Measurements from ENCODE around the gene CFB. TPM values are rescaled to one million over a fixed set of nuclear protein-coding genes. Genes with fewer than 3 reads are reported as not detected.
"Not testable (repeated sequence)": the region's sequence is repeated elsewhere in the genome, so short reads cannot be mapped to it uniquely, and the experiment has no call there.

Gene CFB
- total RNA-seq, 1 donor from 2014 or later = not detected

DNA sequence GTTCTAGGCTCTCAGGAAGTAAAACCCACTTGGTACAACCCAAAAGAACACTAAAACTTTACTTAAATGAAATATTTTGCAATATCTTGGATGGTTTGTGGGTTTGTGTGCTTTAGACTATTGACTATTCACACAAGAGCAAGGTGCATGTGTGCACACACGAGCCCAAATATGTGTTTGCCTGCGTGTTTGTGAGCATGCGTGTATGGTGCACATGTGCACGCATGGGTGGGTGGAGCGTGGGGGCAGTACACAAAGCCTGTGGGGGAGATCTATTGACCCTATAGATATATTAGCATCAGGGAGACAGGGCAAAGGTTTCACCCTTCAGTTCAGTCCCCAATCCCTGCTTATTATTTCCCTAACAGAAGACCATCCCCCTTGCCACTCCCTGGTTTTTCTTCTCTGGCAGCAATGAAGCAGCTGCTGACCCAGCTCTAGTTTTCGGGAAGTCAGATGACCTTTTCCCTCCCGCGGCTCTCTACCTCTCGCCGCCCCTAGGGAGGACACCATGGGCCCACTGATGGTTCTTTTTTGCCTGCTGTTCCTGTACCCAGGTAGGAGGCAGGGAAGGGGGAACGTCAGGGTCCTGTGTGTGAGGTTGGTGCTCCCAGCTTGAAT is 18.5 kb upstream of the CFB start, which contains the start of gene C2:
C2 (plus strand) TSS at position 476 of the 621 bp plus-strand sequence; CDS start at position 512, 36 bp downstream.
- H3K4me3 Mint-ChIP-seq = no peak within 1 kb of the TSS
- TF ChIP-seq, protein P1, sequence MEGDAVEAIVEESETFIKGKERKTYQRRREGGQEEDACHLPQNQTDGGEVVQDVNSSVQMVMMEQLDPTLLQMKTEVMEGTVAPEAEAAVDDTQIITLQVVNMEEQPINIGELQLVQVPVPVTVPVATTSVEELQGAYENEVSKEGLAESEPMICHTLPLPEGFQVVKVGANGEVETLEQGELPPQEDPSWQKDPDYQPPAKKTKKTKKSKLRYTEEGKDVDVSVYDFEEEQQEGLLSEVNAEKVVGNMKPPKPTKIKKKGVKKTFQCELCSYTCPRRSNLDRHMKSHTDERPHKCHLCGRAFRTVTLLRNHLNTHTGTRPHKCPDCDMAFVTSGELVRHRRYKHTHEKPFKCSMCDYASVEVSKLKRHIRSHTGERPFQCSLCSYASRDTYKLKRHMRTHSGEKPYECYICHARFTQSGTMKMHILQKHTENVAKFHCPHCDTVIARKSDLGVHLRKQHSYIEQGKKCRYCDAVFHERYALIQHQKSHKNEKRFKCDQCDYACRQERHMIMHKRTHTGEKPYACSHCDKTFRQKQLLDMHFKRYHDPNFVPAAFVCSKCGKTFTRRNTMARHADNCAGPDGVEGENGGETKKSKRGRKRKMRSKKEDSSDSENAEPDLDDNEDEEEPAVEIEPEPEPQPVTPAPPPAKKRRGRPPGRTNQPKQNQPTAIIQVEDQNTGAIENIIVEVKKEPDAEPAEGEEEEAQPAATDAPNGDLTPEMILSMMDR (IDR thresholded peaks at IDR 0.05) = no peak
- H3K36me3 Mint-ChIP-seq (ENCODE audit: low read depth) = no peaks in the 10 kb centered on the region
- no peak for DNase-seq
- intact Hi-C loops (cut with micrococcal nuclease) = no loop called here
- no peak for ATAC-seq (ENCODE audit: low read depth)
- no peaks in the 10 kb centered on the region for H3K9me3 Mint-ChIP-seq
- H3K4me1 Mint-ChIP-seq = no peaks in the 10 kb centered on the region
- H3K27me3 Mint-ChIP-seq = peaks cover 7% of the 10 kb centered on the region
- POLR2A ChIA-PET = no interaction called here
- H3K27ac Mint-ChIP-seq = no peak within 1 kb of the TSS
- CTCF ChIA-PET = no interaction called here

DNA sequence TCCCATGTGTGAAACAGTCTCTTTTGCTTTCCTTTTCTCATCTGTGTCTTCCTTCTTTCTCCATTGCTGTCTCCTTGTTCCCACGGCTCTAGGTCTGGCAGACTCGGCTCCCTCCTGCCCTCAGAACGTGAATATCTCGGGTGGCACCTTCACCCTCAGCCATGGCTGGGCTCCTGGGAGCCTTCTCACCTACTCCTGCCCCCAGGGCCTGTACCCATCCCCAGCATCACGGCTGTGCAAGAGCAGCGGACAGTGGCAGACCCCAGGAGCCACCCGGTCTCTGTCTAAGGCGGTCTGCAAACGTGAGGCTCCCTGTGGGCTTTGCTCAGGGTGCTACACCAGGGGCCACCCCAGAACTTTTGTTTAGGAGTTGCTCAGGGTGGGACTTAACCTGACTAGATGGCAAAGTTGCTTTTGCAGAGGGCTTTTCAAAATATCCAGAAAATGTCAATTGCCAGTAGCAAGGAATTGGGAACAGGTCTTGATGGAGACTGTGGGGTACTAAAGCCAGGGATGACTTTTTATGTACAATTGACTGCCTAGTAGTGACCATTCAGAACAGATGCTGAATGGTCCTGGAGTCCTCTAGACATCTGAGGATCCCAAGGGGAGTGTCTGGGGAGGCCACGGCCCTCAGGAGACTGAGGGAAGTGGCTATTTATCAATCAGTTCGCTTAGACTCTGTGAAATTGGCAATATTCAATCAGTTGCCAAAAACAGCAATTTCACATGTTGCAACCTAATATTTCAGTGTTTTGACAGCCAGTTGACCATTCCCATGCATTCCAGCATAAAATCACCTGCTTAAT is 17.8 kb upstream of the CFB start:
- ATAC-seq (ENCODE audit: low read depth) (no peak), DNase-seq (no peak)
- Mint-ChIP-seq H3K4me1 (no peaks in the 10 kb centered on the region), H3K36me3 (ENCODE audit: low read depth) (no peaks in the 10 kb centered on the region), H3K4me3 (no peak overlapping the region), H3K27me3 (peaks cover 7% of the 10 kb centered on the region), H3K9me3 (no peaks in the 10 kb centered on the region), H3K27ac (no peak overlapping the region)
- ChIA-PET CTCF (no interaction called here), POLR2A (no interaction called here)
- TF ChIP-seq, protein P1 (IDR thresholded peaks at IDR 0.05) = no peak
- intact Hi-C loops (cut with micrococcal nuclease) = no loop called here

DNA sequence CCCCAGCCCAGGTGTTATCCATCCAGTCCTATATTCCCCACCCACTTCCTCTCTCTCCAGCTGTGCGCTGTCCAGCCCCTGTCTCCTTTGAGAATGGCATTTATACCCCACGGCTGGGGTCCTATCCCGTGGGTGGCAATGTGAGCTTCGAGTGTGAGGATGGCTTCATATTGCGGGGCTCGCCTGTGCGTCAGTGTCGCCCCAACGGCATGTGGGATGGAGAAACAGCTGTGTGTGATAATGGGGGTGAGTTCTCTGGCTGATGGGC is 17.3 kb upstream of the CFB start:
- peaks cover 7% of the 10 kb centered on the region for H3K27me3 Mint-ChIP-seq
- H3K4me1 Mint-ChIP-seq = no peaks in the 10 kb centered on the region
- H3K9me3 Mint-ChIP-seq = no peaks in the 10 kb centered on the region
- no peak for ATAC-seq (ENCODE audit: low read depth)
- ChIA-PET CTCF (no interaction called here), POLR2A (no interaction called here)
- intact Hi-C loops (cut with micrococcal nuclease) = no loop called here
- TF ChIP-seq, protein P1 (IDR thresholded peaks at IDR 0.05) = no peak
- no peak overlapping the region for H3K27ac Mint-ChIP-seq
- DNase-seq = no peak
- no peaks in the 10 kb centered on the region for H3K36me3 Mint-ChIP-seq (ENCODE audit: low read depth)
- H3K4me3 Mint-ChIP-seq = no peak overlapping the region

DNA sequence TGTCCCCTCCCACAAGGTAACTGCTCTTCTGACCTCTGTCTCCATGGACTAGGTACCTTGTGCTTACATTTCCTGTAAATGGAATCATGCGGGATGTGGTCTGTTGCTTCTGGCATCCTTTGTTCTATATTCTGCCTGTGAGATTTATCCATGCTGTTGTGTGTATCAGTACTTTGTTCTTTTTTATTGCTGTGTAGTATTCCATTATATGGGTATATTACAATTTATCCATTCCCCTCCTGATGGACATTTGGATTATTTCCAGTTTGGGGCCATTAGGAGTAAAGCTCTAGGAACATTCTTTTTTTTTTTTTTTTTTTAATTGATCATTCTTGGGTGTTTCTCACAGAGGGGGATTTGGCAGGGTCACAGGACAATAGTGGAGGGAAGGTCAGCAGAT is 14.9 kb upstream of the CFB start:
- H3K9me3 Mint-ChIP-seq = no peaks in the 10 kb centered on the region
- H3K4me3 Mint-ChIP-seq = no peak overlapping the region
- no peak for DNase-seq
- H3K36me3 Mint-ChIP-seq (ENCODE audit: low read depth) = no peaks in the 10 kb centered on the region
- TF ChIP-seq, protein P1 (IDR thresholded peaks at IDR 0.05) = no peak
- no peak overlapping the region for H3K27ac Mint-ChIP-seq
- H3K4me1 Mint-ChIP-seq = no peaks in the 10 kb centered on the region
- intact Hi-C loops (cut with micrococcal nuclease) = no loop called here
- ChIA-PET POLR2A (no interaction called here), CTCF (no interaction called here)
- peaks cover 12% of the 10 kb centered on the region for H3K27me3 Mint-ChIP-seq
- ATAC-seq (ENCODE audit: low read depth) = no peak

DNA sequence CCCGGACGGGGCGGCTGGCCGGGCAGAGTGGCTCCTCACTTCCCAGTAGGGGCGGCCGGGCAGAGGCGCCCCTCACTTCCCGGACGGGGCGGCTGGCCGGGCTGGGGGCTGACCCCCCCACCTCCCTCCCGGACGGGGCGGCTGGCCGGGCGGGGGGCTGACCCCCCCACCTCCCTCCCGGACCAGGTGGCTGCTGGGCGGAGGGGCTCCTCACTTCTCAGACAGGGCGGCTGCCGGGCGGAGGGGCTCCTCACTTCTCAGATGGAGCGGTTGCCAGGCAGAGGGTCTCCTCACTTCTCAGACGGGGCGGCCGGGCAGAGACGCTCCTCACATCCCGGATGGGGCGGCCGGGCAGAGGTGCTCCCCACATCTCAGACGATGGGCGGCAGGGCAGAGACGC is 13.8 kb upstream of the CFB start:
- H3K4me3 Mint-ChIP-seq; ATAC-seq (ENCODE audit: low read depth); POLR2A ChIA-PET; CTCF ChIA-PET; H3K9me3 Mint-ChIP-seq; H3K36me3 Mint-ChIP-seq (ENCODE audit: low read depth); H3K4me1 Mint-ChIP-seq; intact Hi-C loops (cut with micrococcal nuclease); DNase-seq; H3K27ac Mint-ChIP-seq: not testable (repeated sequence)
- H3K27me3 Mint-ChIP-seq = peaks cover 12% of the 10 kb centered on the region

Measured in activated B cell treated with CpG ODN at 0.5 μM for 24 hours (primary cell).